ACHN (cell line): Measurements from ENCODE around the gene BOLA3.

Source experiments
- DNase-seq: peaks from one replicate; pipeline ENCODE4 v3.0.0-alpha.2; 2015
- in situ Hi-C: cut with HindIII; loops from 2 replicates; pipeline ENCODE4 v1.10.0; 2017; ENCODE audit warnings: low sequenced_read_pairs, low pct_ligation_motif_present, low pct_unique_long_range_greater_than_20kb

BOLA3 gene

DNA sequence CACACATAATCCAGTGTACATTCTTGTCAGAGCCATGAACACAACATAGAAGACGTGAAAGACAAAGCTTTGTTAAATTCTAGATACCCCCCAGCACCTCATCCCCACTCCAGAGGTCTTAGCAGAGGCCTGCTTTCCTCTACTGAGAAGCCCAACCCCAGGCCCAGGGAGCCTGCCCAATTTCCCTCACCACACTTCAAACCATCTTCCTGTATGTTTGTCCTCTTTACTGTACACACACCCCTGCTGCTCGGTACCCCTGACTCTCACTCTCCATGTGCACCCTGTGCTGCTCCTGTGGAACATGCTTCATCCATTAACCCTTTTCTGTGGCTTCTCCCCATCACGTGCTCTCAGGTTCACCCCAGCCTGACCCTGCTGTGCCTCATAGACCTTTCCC lies 37.2 kb downstream of the BOLA3 start:
- in situ Hi-C loops: no loop called here
- DNase-seq: no peak

DNA sequence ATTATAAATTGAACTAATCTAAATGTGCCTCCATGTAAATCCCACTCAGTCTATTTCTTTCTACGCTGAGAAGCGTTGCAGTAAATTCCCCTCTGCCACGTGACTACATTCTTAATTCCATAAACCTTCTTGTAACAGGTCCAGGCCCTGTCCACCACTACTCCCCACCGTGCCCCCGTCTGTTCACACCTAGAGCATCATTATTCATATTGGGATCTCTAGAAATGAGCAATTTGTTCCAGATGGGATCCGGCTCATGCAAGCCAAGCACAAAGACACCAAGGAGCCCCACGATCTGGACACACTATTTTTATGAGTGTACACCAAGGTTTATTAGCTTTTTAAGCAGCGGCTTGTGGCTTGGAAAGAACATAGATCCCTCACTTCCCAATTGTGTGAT lies 38.2 kb downstream of the BOLA3 start:
- in situ Hi-C loops: no loop called here
- DNase-seq: no peak

DNA sequence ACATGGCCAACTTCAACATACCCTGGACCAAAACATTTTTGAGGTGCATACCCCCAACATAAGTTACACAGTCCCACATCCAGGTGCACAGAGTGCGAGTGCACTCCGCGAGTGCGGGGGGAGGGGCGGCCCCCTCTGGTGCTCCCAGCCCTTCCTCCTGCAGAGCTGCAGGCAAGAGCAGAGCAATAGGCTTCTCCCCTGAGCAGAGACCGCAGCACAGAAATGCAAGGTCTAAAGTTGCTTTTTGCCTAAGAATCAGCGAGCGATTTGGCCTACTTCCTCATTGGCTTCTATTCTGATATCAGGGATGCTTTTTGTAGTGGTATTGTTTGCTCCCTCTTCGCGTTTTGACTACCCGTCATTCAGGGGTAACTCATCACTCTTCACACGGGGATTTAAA lies 40.6 kb downstream of the BOLA3 start:
- no peak for DNase-seq
- in situ Hi-C loops: no loop called here

DNA sequence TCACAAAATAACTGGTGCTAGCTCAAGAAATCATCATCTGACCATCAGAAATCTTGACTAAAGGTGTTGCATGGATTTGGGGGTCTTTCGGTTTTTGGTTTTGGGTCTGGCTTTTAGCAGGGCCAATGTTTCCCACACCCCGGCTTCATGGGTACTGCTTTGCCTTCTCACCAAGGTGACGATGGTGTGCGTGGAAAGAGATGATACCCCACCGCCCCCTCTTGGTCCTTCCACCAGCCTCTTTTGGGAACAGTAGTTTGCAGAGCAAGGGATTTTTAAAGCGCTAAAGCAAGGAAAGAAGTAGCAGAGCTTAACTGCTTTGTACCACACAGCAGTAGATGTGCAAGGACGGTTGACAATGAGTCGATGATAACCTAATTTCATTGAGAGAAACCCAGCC lies 42.3 kb downstream of the BOLA3 start:
- DNase-seq: no peak
- in situ Hi-C loops: no loop called here

DNA sequence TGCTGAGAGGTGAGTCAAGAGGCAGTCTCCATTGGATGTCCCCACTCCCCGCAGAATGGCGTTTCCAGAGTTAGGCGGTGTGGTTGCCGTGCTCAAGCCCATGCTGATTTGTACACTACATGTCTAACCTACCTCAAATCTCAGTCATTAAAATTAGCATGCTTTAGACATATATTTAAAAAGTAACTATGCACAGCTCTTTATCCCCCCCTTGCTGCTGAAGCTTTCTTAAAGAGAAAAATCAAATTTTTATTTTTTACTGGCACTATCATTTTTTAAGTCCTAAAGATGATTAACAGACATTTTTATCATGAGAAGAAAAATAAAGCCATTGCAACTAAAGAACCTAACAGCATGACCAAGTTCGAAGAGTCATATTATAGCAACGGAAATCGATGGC lies 42.9 kb downstream of the BOLA3 start:
- in situ Hi-C loops: no loop called here
- no peak for DNase-seq

DNA sequence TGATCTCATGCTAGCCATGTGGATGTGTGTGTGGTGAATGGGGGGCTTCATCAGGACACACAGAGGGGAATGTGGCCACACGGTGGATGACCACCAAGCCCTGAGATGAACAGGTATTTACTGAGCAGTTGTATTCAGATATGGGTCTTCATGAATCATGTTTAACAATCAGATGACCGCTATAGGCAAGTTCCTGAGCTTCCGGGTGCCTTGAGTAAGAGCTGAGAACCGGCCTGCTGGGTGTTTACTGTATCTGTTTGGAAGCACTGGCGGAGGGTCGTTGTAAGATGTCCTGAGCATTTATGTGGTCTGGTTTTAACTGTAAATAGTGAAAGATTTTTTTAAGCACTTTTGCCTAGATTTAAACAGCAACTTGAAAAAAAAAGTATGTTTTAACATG lies 43.9 kb downstream of the BOLA3 start:
- in situ Hi-C loops: no loop called here
- DNase-seq: no peak

DNA sequence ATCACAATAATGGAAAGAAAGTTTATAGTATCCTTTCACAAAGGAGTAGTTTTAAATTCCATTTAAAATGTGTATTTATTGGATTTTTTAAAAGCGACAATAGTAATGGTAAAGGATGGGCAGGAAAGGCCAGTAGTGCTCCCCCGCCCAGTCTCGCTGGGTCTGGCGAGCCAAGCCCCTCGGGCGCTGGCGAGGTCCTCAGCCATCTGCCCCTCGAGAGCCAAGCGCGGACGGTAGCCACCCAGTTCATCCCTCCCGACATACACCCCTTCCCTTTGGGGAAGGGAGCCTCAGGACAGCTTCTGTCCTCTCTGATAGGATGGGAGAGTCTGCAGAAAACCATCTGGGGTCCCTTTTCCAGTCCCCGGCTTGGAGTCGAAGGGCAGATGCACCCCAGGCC lies 45.2 kb downstream of the BOLA3 start:
- no peak for DNase-seq
- in situ Hi-C loops: no loop called here

DNA sequence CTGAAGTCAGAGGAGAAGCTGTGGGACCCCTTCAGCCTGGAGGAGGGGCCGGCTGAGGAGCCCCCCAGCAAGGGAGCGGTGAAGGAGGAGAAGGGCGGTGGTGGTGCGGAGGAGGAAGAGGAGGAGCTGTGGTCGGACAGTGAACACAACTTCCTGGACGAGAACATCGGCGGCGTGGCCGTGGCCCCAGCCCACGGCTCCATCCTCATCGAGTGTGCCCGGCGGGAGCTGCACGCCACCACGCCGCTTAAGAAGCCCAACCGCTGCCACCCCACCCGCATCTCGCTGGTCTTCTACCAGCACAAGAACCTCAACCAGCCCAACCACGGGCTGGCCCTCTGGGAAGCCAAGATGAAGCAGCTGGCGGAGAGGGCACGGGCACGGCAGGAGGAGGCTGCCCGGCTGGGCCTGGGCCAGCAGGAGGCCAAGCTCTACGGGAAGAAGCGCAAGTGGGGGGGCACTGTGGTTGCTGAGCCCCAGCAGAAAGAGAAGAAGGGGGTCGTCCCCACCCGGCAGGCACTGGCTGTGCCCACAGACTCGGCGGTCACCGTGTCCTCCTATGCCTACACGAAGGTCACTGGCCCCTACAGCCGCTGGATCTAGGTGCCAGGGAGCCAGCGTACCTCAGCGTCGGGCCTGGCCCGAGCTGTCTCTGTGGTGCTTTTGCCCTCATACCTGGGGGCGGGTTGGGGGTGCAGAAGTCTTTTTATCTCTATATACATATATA lies 46.0 kb downstream of the BOLA3 start:
- in situ Hi-C loops: no loop called here
- DNase-seq: no peak

DNA sequence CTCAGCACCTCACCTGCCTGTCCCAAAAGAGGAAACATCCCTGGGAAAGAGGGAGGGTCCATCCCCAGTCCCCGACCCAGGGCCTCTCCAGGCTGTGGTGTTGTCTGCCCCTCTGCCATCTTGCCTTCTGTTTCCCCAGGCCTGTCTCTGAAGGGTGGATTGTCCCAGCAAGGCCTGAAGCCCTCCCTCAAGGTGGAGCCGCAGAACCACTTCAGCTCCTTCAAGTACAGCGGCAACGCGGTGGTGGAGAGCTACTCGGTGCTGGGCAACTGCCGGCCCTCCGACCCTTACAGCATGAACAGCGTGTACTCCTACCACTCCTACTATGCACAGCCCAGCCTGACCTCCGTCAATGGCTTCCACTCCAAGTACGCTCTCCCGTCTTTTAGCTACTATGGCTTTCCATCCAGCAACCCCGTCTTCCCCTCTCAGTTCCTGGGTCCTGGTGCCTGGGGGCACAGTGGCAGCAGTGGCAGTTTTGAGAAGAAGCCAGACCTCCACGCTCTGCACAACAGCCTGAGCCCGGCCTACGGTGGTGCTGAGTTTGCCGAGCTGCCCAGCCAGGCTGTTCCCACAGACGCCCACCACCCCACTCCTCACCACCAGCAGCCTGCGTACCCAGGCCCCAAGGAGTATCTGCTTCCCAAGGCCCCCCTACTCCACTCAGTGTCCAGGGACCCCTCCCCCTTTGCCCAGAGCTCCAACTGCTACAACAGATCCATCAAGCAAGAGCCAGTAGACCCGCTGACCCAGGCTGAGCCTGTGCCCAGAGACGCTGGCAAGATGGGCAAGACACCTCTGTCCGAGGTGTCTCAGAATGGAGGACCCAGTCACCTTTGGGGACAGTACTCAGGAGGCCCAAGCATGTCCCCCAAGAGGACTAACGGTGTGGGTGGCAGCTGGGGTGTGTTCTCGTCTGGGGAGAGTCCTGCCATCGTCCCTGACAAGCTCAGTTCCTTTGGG lies 47.2 kb downstream of the BOLA3 start:
- in situ Hi-C loops: no loop called here
- DNase-seq: no peak

DNA sequence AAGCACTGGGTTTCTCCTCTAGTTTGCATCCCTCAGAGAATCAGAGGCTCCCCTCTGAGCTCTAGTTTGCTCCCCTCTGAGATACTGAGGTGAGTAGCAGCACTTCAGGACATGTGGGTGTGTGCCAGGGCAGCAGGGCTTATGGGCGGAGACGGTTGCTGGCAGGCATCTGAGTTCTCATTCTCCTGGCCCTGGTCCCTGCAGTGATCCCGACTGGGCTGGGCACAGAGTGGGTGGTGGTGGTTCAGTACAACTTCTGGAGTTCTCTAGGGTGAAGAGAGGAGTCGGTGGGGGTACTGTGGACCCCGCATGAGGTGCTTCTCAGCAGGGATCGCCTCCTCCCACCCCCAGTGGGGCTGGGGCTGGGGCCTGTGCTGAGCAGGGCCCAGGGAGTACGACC lies 47.9 kb downstream of the BOLA3 start:
- in situ Hi-C loops: no loop called here
- DNase-seq: no peak

DNA sequence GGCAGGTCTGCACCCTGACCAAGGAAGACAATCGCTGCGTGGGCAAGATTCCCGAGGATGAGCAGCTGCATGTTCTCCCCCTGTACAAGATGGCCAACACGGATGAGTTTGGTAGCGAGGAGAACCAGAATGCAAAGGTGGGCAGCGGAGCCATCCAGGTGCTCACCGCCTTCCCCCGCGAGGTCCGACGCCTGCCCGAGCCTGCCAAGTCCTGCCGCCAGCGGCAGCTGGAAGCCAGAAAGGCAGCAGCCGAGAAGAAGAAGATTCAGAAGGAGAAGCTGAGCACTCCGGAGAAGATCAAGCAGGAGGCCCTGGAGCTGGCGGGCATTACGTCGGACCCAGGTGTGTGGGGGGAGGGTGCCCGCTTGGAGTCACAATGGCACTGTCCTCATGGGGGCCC lies 48.4 kb downstream of the BOLA3 start:
- no peak for DNase-seq
- in situ Hi-C loops: no loop called here

DNA sequence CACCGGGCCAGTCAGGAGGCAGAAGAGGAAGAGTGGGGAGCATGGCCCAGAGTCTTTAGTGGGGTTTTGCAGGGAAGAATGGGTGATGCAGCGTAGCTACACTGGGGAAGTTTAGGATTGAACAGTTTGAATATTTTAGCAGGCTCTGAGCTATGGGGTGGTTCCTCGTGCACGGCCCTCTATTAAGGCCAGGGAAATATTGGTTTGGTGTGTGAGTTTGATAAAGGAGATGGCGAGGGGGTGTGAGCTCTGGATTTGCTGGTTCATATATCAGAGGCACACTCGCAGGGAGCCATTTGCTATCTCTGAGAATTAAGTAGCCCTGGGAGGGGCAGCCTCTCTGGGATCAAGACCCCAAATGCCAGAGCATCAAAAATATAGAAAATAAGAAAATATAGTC lies 50.1 kb downstream of the BOLA3 start:
- in situ Hi-C loops: no loop called here
- DNase-seq: no peak

DNA sequence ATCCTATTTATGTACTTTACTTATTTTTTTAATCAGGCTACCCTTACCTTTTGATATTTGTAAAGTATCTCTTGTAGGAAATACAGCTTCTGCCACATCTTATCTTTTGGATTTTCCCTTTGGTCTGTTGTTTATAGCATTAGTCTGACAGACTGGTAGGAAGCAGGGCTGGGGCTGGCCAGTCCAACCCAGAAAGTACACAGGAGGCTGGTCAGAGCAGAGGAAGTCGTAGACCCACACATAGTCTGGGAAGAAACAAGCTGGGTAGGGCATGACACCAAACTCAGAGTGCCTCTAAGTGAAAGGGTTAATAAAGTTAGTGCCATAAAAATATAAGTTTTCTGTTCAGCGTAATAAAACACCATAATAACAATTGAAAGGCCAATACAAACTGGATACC lies 51.7 kb downstream of the BOLA3 start:
- in situ Hi-C loops: no loop called here
- DNase-seq: no peak

DNA sequence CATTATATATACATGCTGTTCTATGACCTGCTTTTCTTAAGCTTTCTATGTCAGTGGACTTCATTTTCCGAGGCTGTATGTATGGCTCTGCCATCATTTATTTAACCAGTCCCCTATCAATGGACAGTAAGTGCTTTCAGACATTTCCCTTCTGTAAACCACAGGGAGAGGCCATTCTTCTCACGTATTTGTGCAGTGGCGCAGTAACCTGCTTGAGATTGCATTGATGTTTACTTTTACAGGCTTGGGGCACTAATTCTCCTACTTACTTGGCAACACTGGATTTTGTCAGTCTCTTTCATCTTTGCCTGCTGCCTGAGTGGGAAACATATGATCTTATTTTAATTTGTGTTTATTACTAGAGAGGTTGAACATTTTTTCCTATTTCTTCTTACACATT lies 52.1 kb downstream of the BOLA3 start:
- in situ Hi-C loops: no loop called here
- DNase-seq: no peak

DNA sequence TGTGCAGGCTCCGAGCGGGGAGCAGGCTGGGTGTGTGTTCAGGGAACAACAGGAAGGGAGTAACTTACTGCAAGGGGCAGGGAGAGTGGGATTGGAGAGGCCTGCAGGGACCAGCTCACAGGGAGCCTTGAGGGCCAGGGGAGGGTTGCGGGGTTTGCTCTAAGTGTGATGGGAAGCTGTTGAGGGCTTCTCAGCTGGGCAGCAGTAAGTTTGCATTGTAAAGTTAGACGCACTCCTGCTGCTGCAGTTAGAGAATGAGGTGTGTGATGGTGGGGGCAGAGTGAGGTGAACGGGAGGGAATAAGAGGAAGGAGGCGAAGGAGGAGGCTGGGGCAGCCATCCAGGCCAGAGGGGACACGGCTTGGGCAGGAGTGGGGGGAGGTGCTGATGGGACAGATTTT lies 53.4 kb downstream of the BOLA3 start:
- no peak for DNase-seq
- in situ Hi-C loops: no loop called here

DNA sequence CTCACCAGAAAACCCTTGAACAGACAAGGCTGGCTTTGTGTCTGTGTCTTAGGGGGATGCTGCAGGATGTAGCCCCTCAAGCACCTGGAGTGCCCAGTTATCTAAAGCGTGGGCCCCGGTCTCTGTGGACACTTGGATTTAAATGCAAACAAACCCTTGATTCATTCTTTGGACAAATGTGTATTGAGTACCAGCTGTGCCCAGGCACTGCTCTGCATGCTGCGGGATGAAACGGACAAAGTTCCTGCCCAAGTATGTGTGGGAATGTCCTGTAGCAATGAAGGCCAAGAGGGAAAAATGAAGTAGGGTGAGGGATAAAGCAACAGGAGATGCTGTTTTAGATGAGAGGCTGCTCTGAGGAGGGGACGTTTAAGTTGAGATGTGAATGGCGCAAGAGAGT lies 53.9 kb downstream of the BOLA3 start:
- DNase-seq: no peak

DNA sequence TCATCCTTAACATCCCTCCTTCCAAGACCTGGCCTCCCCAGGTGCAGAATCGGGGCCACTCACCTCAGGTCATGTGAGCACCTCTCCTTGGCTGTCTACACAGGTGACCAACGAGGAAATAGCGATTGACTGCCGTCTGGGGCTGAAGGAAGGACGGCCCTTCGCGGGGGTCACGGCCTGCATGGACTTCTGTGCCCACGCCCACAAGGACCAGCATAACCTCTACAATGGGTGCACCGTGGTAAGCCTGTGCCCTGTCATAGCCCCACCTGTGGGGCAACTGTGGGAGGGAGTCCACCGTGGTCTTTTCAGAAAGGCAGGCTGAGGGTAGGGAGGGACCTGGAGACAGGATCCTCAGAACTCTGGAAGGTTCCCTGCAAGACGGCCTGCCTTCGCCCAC lies 54.3 kb downstream of the BOLA3 start:
- in situ Hi-C loops: no loop called here
- no peak for DNase-seq

More for the DNA sequence above, 53.9 kb downstream of the BOLA3 start:
- in situ Hi-C loops: no loop called here

DNA sequence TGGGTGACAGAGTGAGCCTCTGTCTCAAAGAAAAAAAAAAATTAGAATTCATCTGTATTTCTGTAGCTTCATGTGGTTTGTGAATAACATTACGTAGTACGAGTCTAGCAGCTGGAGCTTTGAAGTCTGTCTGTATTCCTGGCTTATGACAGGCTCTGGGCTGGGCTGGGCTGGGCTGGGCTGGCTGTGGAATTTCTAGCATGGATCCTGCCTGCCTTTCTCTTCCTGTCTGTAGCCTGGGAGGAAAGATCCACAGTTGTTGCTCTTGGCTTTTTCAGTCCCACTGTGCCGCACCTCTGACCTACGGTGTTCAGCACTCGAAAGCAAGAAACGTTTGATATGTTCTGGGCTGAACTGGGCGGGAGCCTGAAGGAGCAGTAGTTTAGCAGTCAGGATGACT lies 55.4 kb downstream of the BOLA3 start:
- in situ Hi-C loops: no loop called here
- DNase-seq: no peak

DNA sequence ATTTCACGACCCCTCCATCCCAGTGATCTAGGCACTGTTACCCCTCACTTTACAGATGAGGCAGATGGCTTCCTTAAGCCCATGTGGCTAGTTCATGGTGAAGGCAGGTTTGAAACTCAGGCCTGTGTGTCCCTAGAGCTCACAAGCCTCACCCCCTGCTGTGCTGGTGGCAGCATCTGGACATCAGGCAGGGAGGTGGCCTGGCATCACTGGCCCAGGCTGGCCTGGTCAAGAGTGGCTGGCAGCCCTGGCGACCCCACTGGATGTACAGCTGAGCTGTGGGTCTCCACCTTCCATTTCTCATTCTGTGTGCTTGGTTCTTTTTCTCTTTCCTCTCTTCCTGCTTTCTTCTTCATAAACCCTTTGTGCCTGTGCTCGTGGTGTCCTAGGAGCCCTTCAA lies 56.3 kb downstream of the BOLA3 start:
- in situ Hi-C loops: no loop called here
- no peak for DNase-seq
